ENCODE measurements around the gene SAFB. TPM values are rescaled to one million over a fixed set of nuclear protein-coding genes. Genes with fewer than 3 reads are reported as not detected.

The SAFB gene
- total and polyA plus RNA-seq, 2 of the 13 experiments (the other 11 are each of a cell fraction or from before 2014, with no cell fraction given): 21.0 to 28.4 TPM

DNA sequence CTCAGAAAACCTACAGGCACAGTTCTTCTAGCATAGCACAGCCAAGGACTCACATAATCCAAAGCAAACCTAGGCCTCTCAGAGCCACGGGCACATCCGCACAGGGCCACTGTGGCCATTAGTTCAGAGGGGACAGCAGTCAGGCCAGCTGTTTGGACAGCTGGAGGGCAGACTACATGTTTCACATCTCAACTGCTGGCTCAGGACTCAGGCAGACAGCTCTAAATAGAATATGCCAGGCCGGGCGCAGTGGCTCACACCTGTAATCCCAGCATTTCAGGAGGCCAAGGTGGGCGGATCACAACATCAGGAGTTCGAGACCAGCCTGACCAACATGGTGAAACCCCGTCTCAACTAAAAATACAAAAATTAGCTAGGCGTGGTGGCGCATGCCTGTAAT lies 27.1 kb upstream of the SAFB start:
- BruUV-seq (replicated peaks): no TSS peak
- Histone ChIP-seq H3K4me3 (replicated peaks in 1 of 3; ENCODE audit: insufficient read depth in 1 of 3, low read depth in 2 of 3, low read length in 3 of 3) (no peak overlapping the region), H3K9ac (ENCODE audit: insufficient read depth, low read depth, low read length) (no peak overlapping the region), H3K9me3 (ENCODE audit: low read length) (no peaks in the 10 kb centered on the region), H3K79me2 (ENCODE audit: insufficient read depth, low read length) (no peaks in the 10 kb centered on the region), H2AFZ (ENCODE audit: low read length) (no peak overlapping the region), H3K4me1 (ENCODE audit: insufficient read depth, low read length) (peaks cover 22% of the 10 kb centered on the region), H3K27me3 (ENCODE audit: control insufficient read depth in 1 of 2, insufficient read depth in 2 of 2, low read length in 2 of 2) (no peaks in the 10 kb centered on the region), H3K4me2 (ENCODE audit: low read depth, low read length) (no peak overlapping the region), H4K20me1 (ENCODE audit: insufficient read depth, low read length) (peaks cover 4% of the 10 kb centered on the region; the same call in 1 of the 2 replicates), H3K36me3 (replicated peaks in 1 of 2; ENCODE audit: control insufficient read depth in 1 of 2, insufficient read depth in 2 of 2, low read length in 2 of 2) (peaks cover 43 to 92% of the 10 kb centered on the region in 2 experiments), H3K27ac (ENCODE audit: extremely low read length, insufficient read depth, low read length) (peak overlapping the region; percentile 78)
- DNase-seq (ENCODE audit: low spot score): no peak
- in situ Hi-C loops (cut with HindIII; ENCODE audit: extremely low pct_ligation_motif_present, low pct_unique_long_range_greater_than_20kb) (no loop called here), intact Hi-C loops (cut with micrococcal nuclease; ENCODE audit: unreplicated experiment) (no loop called here)
- ChIA-PET CTCF (ENCODE audit: low intra/inter-chr PET ratio, low total read pairs) (no interaction called here), POLR2A (interaction anchor here (2.6 kb wide), 1 partner anchor 27 kb away, joined by 12 read pairs; the partner anchor contains the start of genes SAFB and SAFB2)
- ATAC-seq: no peak
- no peak for TF ChIP-seq ZNF333 (CRISPR knock-in tag; IDR thresholded peaks at IDR 0.05; ENCODE audit: borderline replicate concordance)
- TF ChIP-seq, protein P1, sequence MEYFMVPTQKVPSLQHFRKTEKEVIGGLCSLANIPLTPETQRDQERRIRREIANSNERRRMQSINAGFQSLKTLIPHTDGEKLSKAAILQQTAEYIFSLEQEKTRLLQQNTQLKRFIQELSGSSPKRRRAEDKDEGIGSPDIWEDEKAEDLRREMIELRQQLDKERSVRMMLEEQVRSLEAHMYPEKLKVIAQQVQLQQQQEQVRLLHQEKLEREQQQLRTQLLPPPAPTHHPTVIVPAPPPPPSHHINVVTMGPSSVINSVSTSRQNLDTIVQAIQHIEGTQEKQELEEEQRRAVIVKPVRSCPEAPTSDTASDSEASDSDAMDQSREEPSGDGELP (IDR thresholded peaks at IDR 0.05; ENCODE audit: borderline replicate concordance, low read depth): peak; percentile 36; the same call in 1 of the 2 replicates
- WGBS (ENCODE audit: low lambda C conversion rate): 97% methylated on average over 7 of the region's 9 CpGs
- FAIRE-seq: no peak

DNA sequence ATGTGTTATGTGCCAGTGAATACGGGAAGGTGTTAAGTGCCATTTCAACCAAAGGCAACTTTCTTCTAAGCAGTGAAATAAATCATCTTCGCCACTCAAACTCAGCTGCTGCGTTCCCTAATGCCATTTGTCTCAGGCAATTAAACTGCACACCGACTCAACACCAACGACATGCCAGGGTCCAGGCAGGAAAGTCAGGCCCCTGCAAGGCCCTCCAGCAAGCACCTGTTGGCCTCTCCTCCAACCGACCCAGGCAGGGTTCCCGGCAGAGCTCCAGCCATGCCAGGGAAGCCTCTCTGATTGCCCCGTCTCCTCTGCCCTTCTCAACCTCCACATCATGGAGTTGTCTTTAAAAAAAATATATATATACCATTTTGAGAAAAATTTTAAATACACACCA lies 22.1 kb upstream of the SAFB start:
- Histone ChIP-seq H3K27ac (ENCODE audit: extremely low read length, insufficient read depth, low read length) (no peak overlapping the region), H2AFZ (ENCODE audit: low read length) (no peak overlapping the region), H3K4me2 (ENCODE audit: low read depth, low read length) (no peak overlapping the region), H4K20me1 (ENCODE audit: insufficient read depth, low read length) (no peaks in the 10 kb centered on the region), H3K9ac (ENCODE audit: insufficient read depth, low read depth, low read length) (no peak overlapping the region), H3K79me2 (ENCODE audit: insufficient read depth, low read length) (no peaks in the 10 kb centered on the region), H3K27me3 (ENCODE audit: control insufficient read depth in 1 of 2, insufficient read depth in 2 of 2, low read length in 2 of 2) (no peaks in the 10 kb centered on the region), H3K36me3 (replicated peaks in 1 of 2; ENCODE audit: control insufficient read depth in 1 of 2, insufficient read depth in 2 of 2, low read length in 2 of 2) (peaks cover 39 to 89% of the 10 kb centered on the region in 2 experiments), H3K9me3 (ENCODE audit: low read length) (no peaks in the 10 kb centered on the region), H3K4me1 (ENCODE audit: insufficient read depth, low read length) (peaks cover under 1% of the 10 kb centered on the region; the same call in 1 of the 2 replicates), H3K4me3 (replicated peaks in 1 of 3; ENCODE audit: insufficient read depth in 1 of 3, low read depth in 2 of 3, low read length in 3 of 3) (no peak overlapping the region)
- ATAC-seq (no peak), DNase-seq (ENCODE audit: low spot score) (no peak), FAIRE-seq (no peak)
- no TSS peak for BruUV-seq (replicated peaks)
- intact Hi-C loops (cut with micrococcal nuclease; ENCODE audit: unreplicated experiment): no loop called here
- ChIA-PET POLR2A (no interaction called here), CTCF (ENCODE audit: low intra/inter-chr PET ratio, low total read pairs) (no interaction called here)
- in situ Hi-C loops (cut with HindIII; ENCODE audit: extremely low pct_ligation_motif_present, low pct_unique_long_range_greater_than_20kb): no loop called here
- 99% methylated on average over 8 of the region's 8 CpGs for WGBS (ENCODE audit: low lambda C conversion rate)
- TF ChIP-seq, protein P2, sequence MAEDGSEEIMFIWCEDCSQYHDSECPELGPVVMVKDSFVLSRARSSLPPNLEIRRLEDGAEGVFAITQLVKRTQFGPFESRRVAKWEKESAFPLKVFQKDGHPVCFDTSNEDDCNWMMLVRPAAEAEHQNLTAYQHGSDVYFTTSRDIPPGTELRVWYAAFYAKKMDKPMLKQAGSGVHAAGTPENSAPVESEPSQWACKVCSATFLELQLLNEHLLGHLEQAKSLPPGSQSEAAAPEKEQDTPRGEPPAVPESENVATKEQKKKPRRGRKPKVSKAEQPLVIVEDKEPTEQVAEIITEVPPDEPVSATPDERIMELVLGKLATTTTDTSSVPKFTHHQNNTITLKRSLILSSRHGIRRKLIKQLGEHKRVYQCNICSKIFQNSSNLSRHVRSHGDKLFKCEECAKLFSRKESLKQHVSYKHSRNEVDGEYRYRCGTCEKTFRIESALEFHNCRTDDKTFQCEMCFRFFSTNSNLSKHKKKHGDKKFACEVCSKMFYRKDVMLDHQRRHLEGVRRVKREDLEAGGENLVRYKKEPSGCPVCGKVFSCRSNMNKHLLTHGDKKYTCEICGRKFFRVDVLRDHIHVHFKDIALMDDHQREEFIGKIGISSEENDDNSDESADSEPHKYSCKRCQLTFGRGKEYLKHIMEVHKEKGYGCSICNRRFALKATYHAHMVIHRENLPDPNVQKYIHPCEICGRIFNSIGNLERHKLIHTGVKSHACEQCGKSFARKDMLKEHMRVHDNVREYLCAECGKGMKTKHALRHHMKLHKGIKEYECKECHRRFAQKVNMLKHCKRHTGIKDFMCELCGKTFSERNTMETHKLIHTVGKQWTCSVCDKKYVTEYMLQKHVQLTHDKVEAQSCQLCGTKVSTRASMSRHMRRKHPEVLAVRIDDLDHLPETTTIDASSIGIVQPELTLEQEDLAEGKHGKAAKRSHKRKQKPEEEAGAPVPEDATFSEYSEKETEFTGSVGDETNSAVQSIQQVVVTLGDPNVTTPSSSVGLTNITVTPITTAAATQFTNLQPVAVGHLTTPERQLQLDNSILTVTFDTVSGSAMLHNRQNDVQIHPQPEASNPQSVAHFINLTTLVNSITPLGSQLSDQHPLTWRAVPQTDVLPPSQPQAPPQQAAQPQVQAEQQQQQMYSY (CRISPR knock-in tag; IDR thresholded peaks at IDR 0.05): no peak
- TF ChIP-seq, protein P3, sequence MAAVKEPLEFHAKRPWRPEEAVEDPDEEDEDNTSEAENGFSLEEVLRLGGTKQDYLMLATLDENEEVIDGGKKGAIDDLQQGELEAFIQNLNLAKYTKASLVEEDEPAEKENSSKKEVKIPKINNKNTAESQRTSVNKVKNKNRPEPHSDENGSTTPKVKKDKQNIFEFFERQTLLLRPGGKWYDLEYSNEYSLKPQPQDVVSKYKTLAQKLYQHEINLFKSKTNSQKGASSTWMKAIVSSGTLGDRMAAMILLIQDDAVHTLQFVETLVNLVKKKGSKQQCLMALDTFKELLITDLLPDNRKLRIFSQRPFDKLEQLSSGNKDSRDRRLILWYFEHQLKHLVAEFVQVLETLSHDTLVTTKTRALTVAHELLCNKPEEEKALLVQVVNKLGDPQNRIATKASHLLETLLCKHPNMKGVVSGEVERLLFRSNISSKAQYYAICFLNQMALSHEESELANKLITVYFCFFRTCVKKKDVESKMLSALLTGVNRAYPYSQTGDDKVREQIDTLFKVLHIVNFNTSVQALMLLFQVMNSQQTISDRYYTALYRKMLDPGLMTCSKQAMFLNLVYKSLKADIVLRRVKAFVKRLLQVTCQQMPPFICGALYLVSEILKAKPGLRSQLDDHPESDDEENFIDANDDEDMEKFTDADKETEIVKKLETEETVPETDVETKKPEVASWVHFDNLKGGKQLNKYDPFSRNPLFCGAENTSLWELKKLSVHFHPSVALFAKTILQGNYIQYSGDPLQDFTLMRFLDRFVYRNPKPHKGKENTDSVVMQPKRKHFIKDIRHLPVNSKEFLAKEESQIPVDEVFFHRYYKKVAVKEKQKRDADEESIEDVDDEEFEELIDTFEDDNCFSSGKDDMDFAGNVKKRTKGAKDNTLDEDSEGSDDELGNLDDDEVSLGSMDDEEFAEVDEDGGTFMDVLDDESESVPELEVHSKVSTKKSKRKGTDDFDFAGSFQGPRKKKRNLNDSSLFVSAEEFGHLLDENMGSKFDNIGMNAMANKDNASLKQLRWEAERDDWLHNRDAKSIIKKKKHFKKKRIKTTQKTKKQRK (IDR thresholded peaks at IDR 0.05; ENCODE audit: low read length): no peak
- no peak for TF ChIP-seq ZSCAN9 (CRISPR knock-in tag; IDR thresholded peaks at IDR 0.05; ENCODE audit: borderline replicate concordance)
- TF ChIP-seq, protein P4, sequence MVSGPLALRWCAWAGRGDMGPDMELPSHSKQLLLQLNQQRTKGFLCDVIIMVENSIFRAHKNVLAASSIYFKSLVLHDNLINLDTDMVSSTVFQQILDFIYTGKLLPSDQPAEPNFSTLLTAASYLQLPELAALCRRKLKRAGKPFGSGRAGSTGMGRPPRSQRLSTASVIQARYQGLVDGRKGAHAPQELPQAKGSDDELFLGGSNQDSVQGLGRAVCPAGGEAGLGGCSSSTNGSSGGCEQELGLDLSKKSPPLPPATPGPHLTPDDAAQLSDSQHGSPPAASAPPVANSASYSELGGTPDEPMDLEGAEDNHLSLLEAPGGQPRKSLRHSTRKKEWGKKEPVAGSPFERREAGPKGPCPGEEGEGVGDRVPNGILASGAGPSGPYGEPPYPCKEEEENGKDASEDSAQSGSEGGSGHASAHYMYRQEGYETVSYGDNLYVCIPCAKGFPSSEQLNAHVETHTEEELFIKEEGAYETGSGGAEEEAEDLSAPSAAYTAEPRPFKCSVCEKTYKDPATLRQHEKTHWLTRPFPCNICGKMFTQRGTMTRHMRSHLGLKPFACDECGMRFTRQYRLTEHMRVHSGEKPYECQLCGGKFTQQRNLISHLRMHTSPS (CRISPR knock-in tag; IDR thresholded peaks at IDR 0.05; ENCODE audit: low read depth): no peak
- TF ChIP-seq ZSCAN12 (CRISPR knock-in tag; IDR thresholded peaks at IDR 0.05): no peak
- no peak for TF ChIP-seq ZNF652 (CRISPR knock-in tag; IDR thresholded peaks at IDR 0.05; ENCODE audit: borderline replicate concordance, low read depth)
